Smooth muscle cell of the brain vasculature (primary cell): Measurements from ENCODE around the gene PDS5A.
"Not testable (repeated sequence)": the region's sequence is repeated elsewhere in the genome, so short reads cannot be mapped to it uniquely, and the experiment has no call there.

ENCODE experiments used
- DNase-seq: peaks from one replicate; pipeline ENCODE4 v3.0.0-alpha.2; 2012; ENCODE audit warnings: low read depth, low spot score

PDS5A gene, protein sequence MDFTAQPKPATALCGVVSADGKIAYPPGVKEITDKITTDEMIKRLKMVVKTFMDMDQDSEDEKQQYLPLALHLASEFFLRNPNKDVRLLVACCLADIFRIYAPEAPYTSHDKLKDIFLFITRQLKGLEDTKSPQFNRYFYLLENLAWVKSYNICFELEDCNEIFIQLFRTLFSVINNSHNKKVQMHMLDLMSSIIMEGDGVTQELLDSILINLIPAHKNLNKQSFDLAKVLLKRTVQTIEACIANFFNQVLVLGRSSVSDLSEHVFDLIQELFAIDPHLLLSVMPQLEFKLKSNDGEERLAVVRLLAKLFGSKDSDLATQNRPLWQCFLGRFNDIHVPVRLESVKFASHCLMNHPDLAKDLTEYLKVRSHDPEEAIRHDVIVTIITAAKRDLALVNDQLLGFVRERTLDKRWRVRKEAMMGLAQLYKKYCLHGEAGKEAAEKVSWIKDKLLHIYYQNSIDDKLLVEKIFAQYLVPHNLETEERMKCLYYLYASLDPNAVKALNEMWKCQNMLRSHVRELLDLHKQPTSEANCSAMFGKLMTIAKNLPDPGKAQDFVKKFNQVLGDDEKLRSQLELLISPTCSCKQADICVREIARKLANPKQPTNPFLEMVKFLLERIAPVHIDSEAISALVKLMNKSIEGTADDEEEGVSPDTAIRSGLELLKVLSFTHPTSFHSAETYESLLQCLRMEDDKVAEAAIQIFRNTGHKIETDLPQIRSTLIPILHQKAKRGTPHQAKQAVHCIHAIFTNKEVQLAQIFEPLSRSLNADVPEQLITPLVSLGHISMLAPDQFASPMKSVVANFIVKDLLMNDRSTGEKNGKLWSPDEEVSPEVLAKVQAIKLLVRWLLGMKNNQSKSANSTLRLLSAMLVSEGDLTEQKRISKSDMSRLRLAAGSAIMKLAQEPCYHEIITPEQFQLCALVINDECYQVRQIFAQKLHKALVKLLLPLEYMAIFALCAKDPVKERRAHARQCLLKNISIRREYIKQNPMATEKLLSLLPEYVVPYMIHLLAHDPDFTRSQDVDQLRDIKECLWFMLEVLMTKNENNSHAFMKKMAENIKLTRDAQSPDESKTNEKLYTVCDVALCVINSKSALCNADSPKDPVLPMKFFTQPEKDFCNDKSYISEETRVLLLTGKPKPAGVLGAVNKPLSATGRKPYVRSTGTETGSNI (N-terminal part only)

GRCh38 chr4:39977489-39978377, at the start of gene PDS5A:
Gene PDS5A, minus strand, starts transcription at chr4:39977911. Its CDS starts 1,334 bp downstream, at chr4:39976577.
- DNase-seq = peak; percentile 62

GRCh38 chr4:40024049-40024448, 46.3 kb upstream of the PDS5A start:
- not testable (repeated sequence) for DNase-seq

DNA sequence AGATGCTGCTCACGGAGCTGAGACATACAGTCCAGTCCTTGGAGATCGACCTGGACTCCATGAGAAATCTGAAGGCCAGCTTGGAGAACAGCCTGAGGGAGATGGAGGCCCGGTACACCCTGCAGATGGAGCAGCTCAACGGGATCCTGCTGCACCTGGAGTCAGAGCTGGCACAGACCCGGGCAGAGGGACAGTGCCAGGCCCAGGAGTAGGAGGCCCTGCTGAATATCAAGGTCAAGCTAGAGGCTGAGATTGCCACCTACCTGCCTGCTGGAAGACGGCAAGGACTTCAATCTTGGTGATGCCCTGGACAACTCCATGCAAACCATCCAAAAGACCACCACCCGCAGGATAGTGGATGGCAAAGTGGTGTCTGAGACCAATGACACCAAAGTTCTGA, 43.4 kb upstream of the PDS5A start:
- DNase-seq = not testable (repeated sequence)

DNA sequence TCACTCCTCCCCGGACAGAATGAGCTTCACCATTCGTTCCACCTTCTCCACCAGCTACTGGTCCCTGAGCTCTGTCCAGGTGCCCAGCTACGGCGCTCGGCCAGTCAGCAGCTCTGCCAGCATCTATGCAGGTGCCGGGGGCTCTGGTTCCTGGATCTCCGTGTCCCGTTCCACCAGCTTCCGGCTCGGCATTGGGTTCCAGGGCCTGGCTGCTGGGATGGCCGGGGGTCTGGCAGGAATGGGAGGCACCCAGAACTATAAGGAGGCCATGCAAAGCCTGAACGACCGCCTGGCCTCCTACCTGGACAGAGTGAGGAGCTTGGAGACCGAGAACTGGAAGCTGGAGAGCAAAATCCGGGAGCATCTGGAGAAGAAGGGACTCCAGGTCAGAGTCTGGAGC, 42.5 kb upstream of the PDS5A start:
- no peak for DNase-seq

DNA sequence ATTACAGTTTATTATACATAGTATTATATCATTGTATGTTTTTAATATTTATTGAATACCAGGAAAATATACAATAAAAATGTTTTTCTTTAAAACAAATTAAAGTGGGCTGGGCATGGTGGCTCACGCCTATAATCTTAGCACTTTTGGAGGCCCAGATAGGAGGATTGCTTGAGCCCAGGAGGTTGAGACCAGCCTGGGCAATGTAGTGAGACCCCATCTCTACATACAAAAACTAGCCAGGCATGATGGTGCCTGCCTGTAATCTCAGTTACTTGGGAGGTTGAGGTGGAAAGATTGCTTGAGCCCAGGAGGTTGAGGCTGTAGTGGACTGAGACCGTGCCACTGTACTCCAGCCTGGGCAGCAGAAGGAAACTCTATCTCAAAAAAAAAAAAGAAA, 38.3 kb upstream of the PDS5A start:
- no peak for DNase-seq

DNA sequence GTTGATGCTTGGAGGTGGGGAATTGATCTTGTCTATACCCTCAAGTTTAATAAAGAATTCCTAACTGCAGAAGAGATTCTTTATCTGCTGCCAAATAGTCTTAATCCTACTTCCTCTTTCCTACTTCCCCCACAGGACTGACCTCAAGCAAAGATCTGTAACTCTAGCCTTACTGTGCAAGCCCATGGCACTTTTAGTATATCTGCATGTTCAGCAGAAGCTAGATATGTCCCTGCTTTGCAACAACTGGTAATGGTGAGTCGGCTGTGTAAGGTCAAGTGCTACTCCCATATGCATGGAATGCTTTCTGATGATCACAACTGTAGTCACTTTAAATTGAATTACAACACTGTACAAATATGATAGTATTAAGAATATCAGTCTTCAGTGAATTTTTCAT, 26.3 kb upstream of the PDS5A start:
- no peak for DNase-seq

GRCh38 chr4:40000711-40001110, 23.0 kb upstream of the PDS5A start:
- DNase-seq = no peak

- DNase-seq = no peak
Measured at GRCh38 chr4:39998659-39999345, 21.1 kb upstream of the PDS5A start.

GRCh38 chr4:39996811-39997210, 19.1 kb upstream of the PDS5A start:
- DNase-seq = no peak

GRCh38 chr4:39994406-39994805, 16.7 kb upstream of the PDS5A start:
- DNase-seq = no peak

GRCh38 chr4:39989381-39989780, 11.7 kb upstream of the PDS5A start:
- not testable (repeated sequence) for DNase-seq

GRCh38 chr4:39987485-39987884, 9.8 kb upstream of the PDS5A start:
- DNase-seq = no peak

GRCh38 chr4:39978904-39979303, 1.2 kb upstream of the PDS5A start:
- DNase-seq = no peak

- no peak for DNase-seq
Measured at GRCh38 chr4:39978378-39978775, 666 bp upstream of the PDS5A start.

DNA sequence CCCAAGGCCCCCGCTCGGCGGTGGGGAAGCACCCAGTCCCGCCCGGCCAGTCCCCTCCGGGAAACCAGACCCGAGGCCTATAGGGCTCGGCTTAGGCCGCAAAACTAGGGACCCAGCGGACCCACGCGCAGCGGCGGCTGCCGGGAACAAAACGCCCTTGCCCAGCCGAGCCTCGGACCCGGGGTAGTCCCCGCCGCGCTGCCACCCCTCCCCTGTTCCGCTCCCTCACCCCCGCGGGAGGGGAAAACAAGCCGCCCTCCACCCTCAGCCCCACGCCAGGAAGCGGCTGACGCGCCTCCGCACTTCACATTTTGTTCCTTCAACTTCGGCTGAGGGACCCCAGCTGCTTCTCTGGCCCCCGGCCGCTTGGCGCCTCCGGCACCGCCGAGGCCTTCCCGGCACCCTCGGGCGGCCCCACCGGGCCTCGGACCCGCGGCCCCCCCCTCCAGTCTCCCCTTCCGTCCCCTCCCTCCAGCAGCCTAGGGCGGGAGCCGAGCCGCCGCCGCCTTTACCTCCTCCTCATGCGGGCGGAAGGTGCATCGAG, 694 bp downstream of the PDS5A start:
- DNase-seq = no peak

DNA sequence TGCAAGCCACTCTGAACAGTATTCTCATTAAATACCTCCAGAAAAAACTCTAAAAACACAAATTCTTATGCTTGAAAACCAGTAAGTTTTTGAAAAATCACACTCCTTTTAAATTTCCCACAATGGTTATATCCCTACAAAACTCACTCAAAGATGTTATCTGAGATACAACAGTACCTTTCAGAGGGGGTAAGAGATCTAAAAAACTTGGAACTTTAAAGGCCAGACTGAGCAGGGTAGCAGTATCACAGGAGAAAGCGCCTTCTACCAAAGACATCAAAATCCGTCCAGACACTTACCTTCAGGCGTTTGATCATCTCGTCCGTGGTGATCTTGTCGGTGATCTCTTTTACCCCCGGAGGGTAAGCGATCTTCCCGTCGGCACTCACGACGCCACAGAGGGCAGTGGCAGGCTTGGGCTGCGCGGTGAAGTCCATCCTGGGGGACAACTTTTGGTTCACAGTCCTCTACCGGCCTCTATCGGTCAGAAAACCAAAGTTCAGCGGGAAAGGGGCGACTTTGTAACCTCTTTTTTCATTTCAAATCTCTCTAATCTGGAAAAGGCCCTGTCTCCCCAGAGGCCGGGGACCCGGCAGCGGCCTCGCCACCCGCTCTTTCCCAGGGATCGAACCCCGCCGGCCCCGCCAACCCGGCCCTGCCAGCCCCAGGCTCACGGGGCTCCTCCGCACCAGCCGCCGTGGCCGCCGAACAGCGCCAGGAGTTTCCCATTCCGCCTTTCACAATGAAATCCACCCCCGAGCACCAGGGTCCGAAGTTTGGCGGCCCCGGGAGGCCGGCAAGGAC, 1.4 kb downstream of the PDS5A start:
- DNase-seq = peak; percentile 57

DNA sequence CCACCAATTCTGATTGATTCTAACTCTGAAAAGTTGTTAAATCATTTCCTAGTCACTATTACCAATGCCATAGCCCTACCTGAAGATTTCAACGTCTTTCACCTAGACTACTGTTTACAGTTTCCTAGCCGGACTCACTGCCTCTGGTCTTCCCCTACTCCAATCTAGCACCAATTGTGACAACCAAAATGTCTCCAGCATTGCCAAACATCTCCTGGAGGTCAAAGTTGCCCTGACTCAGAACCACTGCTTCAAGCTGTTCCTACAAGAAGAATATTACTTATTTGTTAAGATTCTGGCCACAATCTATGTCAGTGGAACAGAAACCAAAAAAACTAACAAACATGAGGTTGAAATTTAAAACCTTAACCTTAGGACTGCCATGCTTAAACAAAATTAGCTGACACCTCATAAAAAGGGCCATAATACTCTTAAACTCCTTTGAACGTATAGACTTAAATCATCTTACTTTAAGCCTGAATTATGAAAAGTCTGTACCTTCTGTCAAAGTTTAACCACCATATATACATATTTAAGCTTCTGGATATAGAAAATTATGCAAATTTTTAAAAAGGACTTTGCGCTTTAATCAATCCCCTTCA, 2.1 kb downstream of the PDS5A start:
- no peak for DNase-seq

DNA sequence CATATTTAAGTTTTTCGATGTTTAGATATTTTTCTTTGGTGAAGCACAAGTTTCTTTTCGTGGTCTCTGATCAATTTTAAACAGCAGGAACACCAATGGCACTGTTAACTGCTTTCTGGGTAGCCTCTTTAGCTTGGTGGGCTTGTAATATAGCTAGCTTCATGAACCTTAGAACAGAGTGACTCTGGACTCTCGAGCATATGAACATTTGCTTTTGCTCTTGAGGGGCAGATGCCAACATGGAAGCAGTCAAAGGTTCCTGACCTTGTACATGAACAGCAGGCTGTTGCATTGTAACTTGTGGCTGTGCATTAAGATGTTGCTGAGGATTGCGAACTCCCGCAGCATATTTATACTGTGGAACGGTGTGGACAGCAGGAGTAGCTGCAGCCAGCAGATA, 4.7 kb downstream of the PDS5A start:
- DNase-seq = not testable (repeated sequence)
